Endodermal cell (in vitro differentiated cells): Measurements from ENCODE around the gene SMIM12. TPM values are rescaled to one million over a fixed set of nuclear protein-coding genes. Genes with fewer than 3 reads are reported as not detected.
A peak's percentile ranks its signal among the peaks of the same experiment; 100 is the strongest.

Experiments used
- DNase-seq: peaks from one replicate; pipeline ENCODE4 v3.0.0-alpha.2; 2017
- H3K27ac ChIP-seq: 2 replicates; pipeline ENCODE4 v1.5.1; 2013; ENCODE audit warnings: mild to moderate bottlenecking, low read depth, low read length, moderate library complexity
- H3K27me3 ChIP-seq: 2 replicates; pipeline ENCODE4 v1.6.1; 2013; ENCODE audit warnings: mild to moderate bottlenecking, low read length, moderate library complexity; ENCODE audit not compliant: insufficient read depth, control insufficient read depth, poor library complexity, severe bottlenecking
- H3K36me3 ChIP-seq: 2 replicates; pipeline ENCODE4 v1.7.0; 2013; ENCODE audit warnings: mild to moderate bottlenecking, low read length, moderate library complexity; ENCODE audit not compliant: control insufficient read depth, insufficient read depth
- H3K4me1 ChIP-seq: one replicate; pipeline ENCODE4 v1.7.0; 2013; ENCODE audit warnings: low read length; ENCODE audit not compliant: control insufficient read depth, insufficient read depth
- H3K4me3 ChIP-seq: 2 replicates; pipeline ENCODE4 v1.5.1; 2013; ENCODE audit warnings: mild to moderate bottlenecking, low read length, moderate library complexity
- H3K9ac ChIP-seq: 2 replicates; pipeline ENCODE4 v1.6.1; 2013; ENCODE audit warnings: mild to moderate bottlenecking, low read length, moderate library complexity; ENCODE audit not compliant: poor library complexity, severe bottlenecking; ENCODE audit errors: extremely low read depth
- H3K9me3 ChIP-seq: 2 replicates; pipeline ENCODE4 v1.6.1; 2013; ENCODE audit warnings: mild to moderate bottlenecking, low read length, moderate library complexity; ENCODE audit not compliant: control insufficient read depth
- H3K27ac Mint-ChIP-seq: 2 replicates; pipeline ENCODE4 v1.8.0; 2020; ENCODE audit warnings: mixed read lengths
- H3K27me3 Mint-ChIP-seq: 2 replicates; pipeline ENCODE4 v1.8.0; 2021; ENCODE audit warnings: mild to moderate bottlenecking, mixed read lengths; ENCODE audit not compliant: insufficient read depth
- H3K36me3 Mint-ChIP-seq: 2 replicates; pipeline ENCODE4 v1.8.0; 2020; ENCODE audit warnings: low read depth, mixed read lengths
- H3K4me1 Mint-ChIP-seq: 2 replicates; pipeline ENCODE4 v1.8.0; 2020; ENCODE audit warnings: mixed read lengths
- H3K4me3 Mint-ChIP-seq: 2 replicates; pipeline ENCODE4 v1.8.0; 2020; ENCODE audit warnings: mild to moderate bottlenecking, moderate library complexity, mixed read lengths
- H3K9me3 Mint-ChIP-seq: 2 replicates; pipeline ENCODE4 v1.8.0; 2020; ENCODE audit warnings: mild to moderate bottlenecking, mixed read lengths
- CTCF ChIP-seq: fragments of 200-600 bp; sonication (generic); conservative IDR thresholded peaks from 2 replicates; pipeline ENCODE4 v1.5.0; 2021; ENCODE audit warnings: antibody characterized with exemption, mild to moderate bottlenecking
- WGBS, 2 experiments: methylation state at CpG; one replicate each; pipeline versions ENCODE4 v1.1.5 to v1.1.7; 2013; ENCODE audit warnings: missing lambda C conversion rate in 2 of 2, mixed read lengths in 1 of 2; ENCODE audit not compliant: insufficient coverage in 1 of 2, insufficient read length in 1 of 2; 5-methylcytosine and 5-hydroxymethylcytosine counted together
- total RNA-seq, 2 donors: library from RNA; stranded (reverse); fragmentation: NEBNext Ultra II Directional in 1 of 2; extraction: Animal tissue kit (Norgen Biotek cat#: 25700) in 1 of 2; gene quantifications; 2 replicates in 1 of 2; 3 replicates in 1 of 2; pipeline ENCODE4 v1.2.1, GENCODE V29; 2021

Gene SMIM12
- total RNA-seq, 2 donors from 2014 or later: 43.0 to 47.6 TPM

- no peak for DNase-seq
These were observed 2.9 kb downstream of the SMIM12 start for GRCh38 chr1:34856697-34857096.

GRCh38 chr1:34852677-34853217, 6.8 kb downstream of the SMIM12 start:
- H3K4me1 Mint-ChIP-seq: peaks cover 35% of the 10 kb centered on the region
- peaks cover 3% of the 10 kb centered on the region for H3K9me3 Mint-ChIP-seq
- Histone ChIP-seq H3K27me3 (no peaks in the 10 kb centered on the region), H3K9me3 (peaks cover 5% of the 10 kb centered on the region), H3K36me3 (peaks cover 50% of the 10 kb centered on the region), H3K4me1 (peaks cover 4% of the 10 kb centered on the region), H3K4me3 (no peak overlapping the region), H3K27ac (no peak overlapping the region), H3K9ac (no peak overlapping the region)
- peak; percentile 100 for TF ChIP-seq CTCF
- peak; percentile 99 for DNase-seq
- no peaks in the 10 kb centered on the region for H3K27me3 Mint-ChIP-seq
- H3K27ac Mint-ChIP-seq: peak overlapping the region; percentile 92
- H3K4me3 Mint-ChIP-seq: no peak overlapping the region
- peaks cover 43% of the 10 kb centered on the region for H3K36me3 Mint-ChIP-seq
- WGBS, 2 experiments: 3% methylated on average over 4 to 6 of the region's 6 CpGs

More at GRCh38 chr1:34856697-34857096, 2.9 kb downstream of the SMIM12 start:
- peaks cover 5% of the 10 kb centered on the region for H3K27me3 Mint-ChIP-seq
- H3K4me1 ChIP-seq: no peaks in the 10 kb centered on the region
- no peak overlapping the region for H3K4me3 ChIP-seq
- H3K9ac ChIP-seq: no peak overlapping the region
- H3K27ac ChIP-seq: no peak overlapping the region
- TF ChIP-seq CTCF: no peak
- peaks cover 36% of the 10 kb centered on the region for H3K36me3 Mint-ChIP-seq
- H3K27me3 ChIP-seq: peaks cover under 1% of the 10 kb centered on the region
- peaks cover 21% of the 10 kb centered on the region for H3K4me1 Mint-ChIP-seq
- WGBS, 2 experiments: 93 to 98% methylated on average over 3 to 6 of the region's 6 CpGs
- peaks cover 4% of the 10 kb centered on the region for H3K9me3 Mint-ChIP-seq
- no peak overlapping the region for H3K4me3 Mint-ChIP-seq
- no peak overlapping the region for H3K27ac Mint-ChIP-seq
- peaks cover 31% of the 10 kb centered on the region for H3K36me3 ChIP-seq
- peaks cover 9% of the 10 kb centered on the region for H3K9me3 ChIP-seq

- H3K9ac ChIP-seq: no peak overlapping the region
- Mint-ChIP-seq H3K27ac (no peak overlapping the region), H3K27me3 (no peaks in the 10 kb centered on the region), H3K9me3 (no peaks in the 10 kb centered on the region), H3K36me3 (peaks cover 34% of the 10 kb centered on the region), H3K4me1 (peaks cover 45% of the 10 kb centered on the region), H3K4me3 (no peak overlapping the region)
- H3K4me1 ChIP-seq: peaks cover 13% of the 10 kb centered on the region
- peaks cover 46% of the 10 kb centered on the region for H3K36me3 ChIP-seq
- H3K9me3 ChIP-seq: no peaks in the 10 kb centered on the region
- TF ChIP-seq CTCF: no peak
- H3K27me3 ChIP-seq: no peaks in the 10 kb centered on the region
- no peak overlapping the region for H3K4me3 ChIP-seq
- no peak overlapping the region for H3K27ac ChIP-seq
- no peak for DNase-seq
- WGBS, 2 experiments: 91% methylated on average over 9 to 13 of the region's 13 CpGs
These were observed 8.0 kb downstream of the SMIM12 start for GRCh38 chr1:34851431-34852105.
